IMR-90 (cell line): ENCODE measurements around the gene MAN1C1. TPM values are rescaled to one million over a fixed set of nuclear protein-coding genes. Genes with fewer than 3 reads are reported as not detected.

Experiments used
- ATAC-seq: fragments of 200-7000 bp; cut with Tn5 transposase; 2 replicates; pipeline ENCODE4 v1.9.1; 2020; ENCODE audit warnings: low read depth, mild to moderate bottlenecking, moderate library complexity
- BruUV-seq: library from RNA; stranded (reverse); fragments of 400-500 nt; replicated peaks from 2 replicates; lab custom pipeline; 2021; lab: Mats Ljungman, UMichigan
- CTCF ChIA-PET: fragments of 300-600 bp; formaldehyde crosslinking; extraction: SDS; loops from one replicate; lab custom pipeline; 2021; ENCODE audit warnings: antibody characterized with exemption; lab: Yijun Ruan, JAX
- POLR2A ChIA-PET: fragments of 300-600 bp; sonication (Branson Sonifier 250); formaldehyde crosslinking; loops from one replicate; lab custom pipeline; 2022; ENCODE audit warnings: antibody characterized with exemption; ENCODE audit not compliant: unreplicated experiment; lab: Charles Lee
- DNase-seq: peaks from one replicate; pipeline ENCODE4 v3.0.0; 2013
- H2AFZ ChIP-seq: replicated peaks from 2 replicates; pipeline ENCODE3; 2013; ENCODE audit warnings: low read length, mild to moderate bottlenecking; ENCODE audit not compliant: poor library complexity
- H2AK5ac ChIP-seq: 2 replicates; pipeline ENCODE4 v1.6.1; 2013; ENCODE audit warnings: low read depth, low read length, inconsistent platforms
- H2AK9ac ChIP-seq: replicated peaks from 2 replicates; pipeline ENCODE3; 2013; ENCODE audit warnings: mild to moderate bottlenecking, low read depth, low read length, moderate library complexity; ENCODE audit not compliant: poor library complexity
- H2BK120ac ChIP-seq: 2 replicates; pipeline ENCODE4 v1.6.1; 2013; ENCODE audit warnings: low read depth, low read length, inconsistent platforms
- H2BK15ac ChIP-seq: 3 replicates; pipeline ENCODE4 v1.6.1; 2013; ENCODE audit warnings: low read depth, low read length, inconsistent platforms
- H2BK20ac ChIP-seq: 2 replicates; pipeline ENCODE4 v1.6.1; 2013; ENCODE audit warnings: low read depth, mild to moderate bottlenecking, inconsistent platforms, low read length, moderate library complexity
- H2BK5ac ChIP-seq: 2 replicates; pipeline ENCODE4 v1.6.1; 2013; ENCODE audit warnings: mild to moderate bottlenecking, low read depth, low read length, inconsistent platforms; ENCODE audit not compliant: poor library complexity, severe bottlenecking
- H3K14ac ChIP-seq: replicated peaks from 2 replicates; pipeline ENCODE4 v1.6.1; 2013; ENCODE audit warnings: low read depth, low read length, inconsistent platforms
- H3K18ac ChIP-seq: 2 replicates; pipeline ENCODE4 v1.6.1; 2013; ENCODE audit warnings: low read depth, low read length, control low read depth
- H3K23ac ChIP-seq: 2 replicates; pipeline ENCODE4 v1.6.1; 2013; ENCODE audit warnings: low read depth, low read length, inconsistent platforms
- H3K27ac ChIP-seq: 2 replicates; pipeline ENCODE4 v1.5.1; 2013; ENCODE audit warnings: mild to moderate bottlenecking, control low read depth, low read length; ENCODE audit not compliant: insufficient read depth
- H3K27me3 ChIP-seq: 2 replicates; pipeline ENCODE4 v1.6.1; 2013; ENCODE audit warnings: low read length; ENCODE audit not compliant: control insufficient read depth, insufficient read depth
- H3K36me3 ChIP-seq: 2 replicates; pipeline ENCODE4 v1.6.1; 2013; ENCODE audit warnings: low read length, mixed read lengths; ENCODE audit not compliant: control insufficient read depth, insufficient read depth
- H3K4ac ChIP-seq: 2 replicates; pipeline ENCODE4 v1.6.1; 2013; ENCODE audit warnings: low read depth, low read length, inconsistent platforms
- H3K4me1 ChIP-seq: 2 replicates; pipeline ENCODE4 v1.6.1; 2013; ENCODE audit warnings: low read length, mixed read lengths; ENCODE audit not compliant: control insufficient read depth, insufficient read depth
- H3K4me2 ChIP-seq: 2 replicates; pipeline ENCODE4 v1.6.1; 2013; ENCODE audit warnings: low read depth, mild to moderate bottlenecking, control low read depth, low read length, moderate library complexity
- H3K4me3 ChIP-seq: 2 replicates; pipeline ENCODE4 v1.5.1; 2013; ENCODE audit warnings: low read depth, mild to moderate bottlenecking, control low read depth, low read length, moderate library complexity; ENCODE audit not compliant: insufficient read depth
- H3K56ac ChIP-seq: 2 replicates; pipeline ENCODE4 v1.6.1; 2013; ENCODE audit warnings: low read length, inconsistent platforms; ENCODE audit not compliant: insufficient read depth; ENCODE audit errors: extremely low read depth
- H3K79me1 ChIP-seq, 2 experiments: 2 replicates each; pipeline ENCODE4 v1.6.1; 2013; ENCODE audit warnings: low read length in 2 of 2, inconsistent platforms in 1 of 2, low read depth in 1 of 2
- H3K9ac ChIP-seq: 2 replicates; pipeline ENCODE4 v1.6.1; 2013; ENCODE audit warnings: low read depth, low read length, control low read depth
- H3K9me1 ChIP-seq: 2 replicates; pipeline ENCODE4 v1.6.1; 2013; ENCODE audit warnings: low read length, inconsistent platforms; ENCODE audit not compliant: insufficient read depth
- H3K9me3 ChIP-seq: 2 replicates; pipeline ENCODE4 v1.6.1; 2013; ENCODE audit warnings: low read length; ENCODE audit not compliant: control insufficient read depth, insufficient read depth
- H4K20me1 ChIP-seq: 2 replicates; pipeline ENCODE4 v1.6.1; 2013; ENCODE audit warnings: low read length, inconsistent platforms; ENCODE audit not compliant: insufficient read depth
- H4K5ac ChIP-seq: 2 replicates; pipeline ENCODE4 v1.6.1; 2013; ENCODE audit warnings: mild to moderate bottlenecking, low read depth, low read length, control low read depth
- H4K8ac ChIP-seq, 2 experiments: 2 replicates each; pipeline ENCODE4 v1.6.1; 2013; ENCODE audit warnings: low read depth in 2 of 2, low read length in 2 of 2, control low read depth in 1 of 2, inconsistent platforms in 1 of 2
- H4K91ac ChIP-seq: 2 replicates; pipeline ENCODE4 v1.6.1; 2013; ENCODE audit warnings: low read depth, low read length, inconsistent platforms; ENCODE audit not compliant: insufficient read depth
- CEBPB ChIP-seq: IDR thresholded peaks from 2 replicates; pipeline ENCODE4 v1.6.1; 2012; ENCODE audit warnings: low read depth, low read length, improper control_type of control experiment
- MAZ ChIP-seq: IDR thresholded peaks from 2 replicates; pipeline ENCODE4 v1.6.1; 2012; ENCODE audit warnings: low read depth, mild to moderate bottlenecking, low read length, improper control_type of control experiment, moderate library complexity, borderline replicate concordance
- POLR2A ChIP-seq: IDR thresholded peaks from 2 replicates; pipeline ENCODE4 v1.6.1; 2012; ENCODE audit warnings: mild to moderate bottlenecking, low read depth, low read length
- USF2 ChIP-seq: fragments of 150-350 bp; IDR thresholded peaks from 2 replicates; pipeline ENCODE4 v1.6.1; 2017; ENCODE audit warnings: mild to moderate bottlenecking, antibody characterized with exemption, low read length, low read depth
- WGBS, 2 experiments: methylation state at CpG; one replicate each; pipeline versions ENCODE4 v1.1.5 to v1.1.7; 2013; ENCODE audit warnings: missing lambda C conversion rate in 2 of 2; ENCODE audit not compliant: insufficient read length in 1 of 2; ENCODE audit errors: extremely low coverage in 2 of 2; 5-methylcytosine and 5-hydroxymethylcytosine counted together
- dilution Hi-C: fragments of 300-500 bp; cut with HindIII; formaldehyde crosslinking; loops from one replicate; pipeline ENCODE4 v1.14.3; 2018; ENCODE audit warnings: low sequenced_read_pairs; ENCODE audit not compliant: unreplicated experiment
- in situ Hi-C: fragments of 300-500 bp; cut with MboI; formaldehyde crosslinking; loops from 3 replicates; pipeline ENCODE4 v1.14.3; 2019; ENCODE audit warnings: low sequenced_read_pairs, inconsistent platforms, mixed read lengths
- intact Hi-C: fragments of 100-400 bp; cut with micrococcal nuclease; formaldehyde crosslinking; loops from 2 replicates; pipeline ENCODE4 v1.10.0; 2022
- polyA plus RNA-seq, 3 experiments: library from polyadenylated mRNA; depleted of rRNA; stranded (reverse); fragments of >200 nt; gene quantifications; 2 replicates each; pipeline ENCODE4 v1.2.3, GENCODE V29; 2012; ENCODE audit warnings: low replicate concordance in 1 of 3
- total RNA-seq: library from RNA; depleted of rRNA; stranded (reverse); fragments of >200 nt; gene quantifications from 2 replicates; pipeline ENCODE4 v1.2.3, GENCODE V29; 2012

The MAN1C1 gene
- total and polyA plus RNA-seq, 2 of the 4 experiments (the other 2 are of a cell fraction): 3.2 to 11.3 TPM

DNA sequence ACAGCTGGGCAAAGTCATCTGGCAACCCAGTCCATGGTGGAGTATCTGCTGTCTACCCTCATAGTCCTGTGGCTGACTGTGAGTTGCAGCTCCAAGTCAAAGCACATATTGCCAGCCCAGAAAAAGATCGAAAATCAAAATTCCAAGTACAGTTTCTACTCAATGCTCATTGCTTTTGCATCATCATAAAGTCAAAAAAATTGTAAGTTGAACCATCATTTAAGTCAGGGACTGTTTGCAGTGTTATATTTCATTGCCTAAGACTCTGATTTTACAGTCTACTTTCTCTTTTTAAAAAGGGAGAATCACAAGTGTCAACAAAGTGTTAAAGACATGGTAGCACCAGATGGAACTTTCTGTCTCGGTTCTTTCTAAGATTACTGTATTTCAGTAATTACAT is 22.7 kb upstream of the MAN1C1 start:
- Histone ChIP-seq H3K27me3 (peaks cover 7% of the 10 kb centered on the region), H3K79me1 (no peaks in the 10 kb centered on the region), H3K14ac (no peak overlapping the region), H3K23ac (no peak overlapping the region), H2BK15ac (no peak overlapping the region), H2BK5ac (no peak overlapping the region), H4K8ac (no peak overlapping the region), H3K27ac (no peak overlapping the region), H3K4me1 (peaks cover 9% of the 10 kb centered on the region), H4K20me1 (no peaks in the 10 kb centered on the region; the same call in 1 of the 2 replicates), H3K9me1 (peaks cover 4% of the 10 kb centered on the region), H3K4me3 (no peak overlapping the region), H3K18ac (no peak overlapping the region), H4K5ac (no peak overlapping the region), H3K36me3 (no peaks in the 10 kb centered on the region), H3K56ac (no peak overlapping the region), H3K9ac (no peak overlapping the region), H2AK9ac (no peak overlapping the region), H3K4ac (no peak overlapping the region), H3K9me3 (peaks cover 6% of the 10 kb centered on the region), H2BK20ac (no peak overlapping the region), H2BK120ac (no peak overlapping the region), H4K91ac (no peak overlapping the region), H3K4me2 (no peak overlapping the region), H2AFZ (no peak overlapping the region), H2AK5ac (no peak overlapping the region)
- dilution Hi-C loops (no loop called here), in situ Hi-C loops (no loop called here), intact Hi-C loops (no loop called here)
- no TSS peak for BruUV-seq
- POLR2A ChIA-PET: no interaction called here
- CTCF ChIA-PET: interaction anchor here (0.9 kb wide), 1 partner anchor 21 kb away, joined by 3 read pairs; no protein-coding TSS in a partner anchor
- ATAC-seq: no peak
- no peak for TF ChIP-seq MAZ
- TF ChIP-seq POLR2A: no peak
- no peak for TF ChIP-seq USF2
- no peak for TF ChIP-seq CEBPB
- no peak for DNase-seq
- no CpG with 5 or more reads among the region's 2 CpGs for WGBS, 2 experiments
